Measurements from ENCODE around the gene PIK3R1.

The PIK3R1 gene

DNA sequence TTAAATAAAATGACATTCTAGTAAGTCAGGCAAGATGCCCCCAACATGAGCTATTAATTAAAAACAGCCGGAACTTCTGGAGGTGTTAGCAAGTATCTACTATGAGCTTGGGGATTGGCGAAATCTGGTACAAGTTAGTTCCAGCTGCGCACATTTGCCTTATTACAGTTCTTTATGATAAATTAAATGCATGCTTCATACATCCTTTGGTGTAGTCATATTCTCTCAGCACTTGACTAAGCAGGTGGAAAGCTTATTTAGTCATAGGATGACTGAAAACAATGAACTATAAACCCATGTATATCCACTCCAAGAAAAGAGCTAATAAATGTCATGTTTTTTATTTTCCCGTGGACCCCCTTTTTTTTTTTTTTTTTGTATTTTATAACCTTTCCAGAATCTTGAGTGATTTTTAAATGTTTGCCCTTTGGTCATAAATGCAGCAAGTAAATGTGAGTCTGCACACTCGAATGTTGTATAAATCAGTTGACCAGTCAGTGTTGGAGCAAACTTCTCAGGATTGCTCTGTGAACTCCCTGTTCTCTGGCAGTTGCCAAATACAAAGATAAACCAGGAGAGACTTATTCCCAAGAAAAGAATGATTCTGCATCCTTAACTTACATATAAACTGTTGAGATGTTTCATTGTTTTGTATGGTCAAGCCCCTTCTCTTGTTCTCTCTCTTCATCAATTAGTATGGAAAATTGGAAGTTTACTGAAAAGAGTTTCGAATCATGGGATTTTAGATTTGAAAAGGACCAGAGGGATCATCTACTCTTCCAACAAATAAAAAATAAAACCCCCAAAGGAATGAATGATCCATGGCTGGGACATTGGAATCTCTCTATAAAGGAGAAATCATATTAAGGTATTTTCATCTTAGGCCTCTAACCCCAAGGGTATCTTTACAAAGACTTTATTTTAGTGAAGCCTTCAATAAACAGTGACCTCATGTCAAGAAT is 38.3 kb downstream of the PIK3R1 start:
- no peak for DNase-seq

DNA sequence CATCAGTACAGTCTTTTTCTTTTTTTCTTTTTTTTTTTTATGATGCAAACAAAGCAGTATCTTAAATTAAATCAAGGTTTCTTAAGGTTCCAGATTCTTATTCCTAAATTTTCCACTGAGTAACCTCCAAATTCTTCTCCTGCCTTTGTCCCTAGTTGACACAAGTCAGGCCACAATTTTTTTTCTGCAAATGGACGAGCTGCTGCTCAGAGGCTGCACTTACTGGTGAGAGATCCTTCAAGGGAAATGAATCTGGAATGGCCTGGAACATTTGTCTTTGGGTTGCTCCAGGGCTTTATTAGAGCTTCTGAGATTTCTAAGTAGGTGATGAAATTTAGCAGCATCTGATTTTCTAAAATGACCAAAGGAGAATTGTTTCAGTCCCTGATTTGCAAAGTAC is 39.3 kb downstream of the PIK3R1 start:
- no peak for DNase-seq

DNA sequence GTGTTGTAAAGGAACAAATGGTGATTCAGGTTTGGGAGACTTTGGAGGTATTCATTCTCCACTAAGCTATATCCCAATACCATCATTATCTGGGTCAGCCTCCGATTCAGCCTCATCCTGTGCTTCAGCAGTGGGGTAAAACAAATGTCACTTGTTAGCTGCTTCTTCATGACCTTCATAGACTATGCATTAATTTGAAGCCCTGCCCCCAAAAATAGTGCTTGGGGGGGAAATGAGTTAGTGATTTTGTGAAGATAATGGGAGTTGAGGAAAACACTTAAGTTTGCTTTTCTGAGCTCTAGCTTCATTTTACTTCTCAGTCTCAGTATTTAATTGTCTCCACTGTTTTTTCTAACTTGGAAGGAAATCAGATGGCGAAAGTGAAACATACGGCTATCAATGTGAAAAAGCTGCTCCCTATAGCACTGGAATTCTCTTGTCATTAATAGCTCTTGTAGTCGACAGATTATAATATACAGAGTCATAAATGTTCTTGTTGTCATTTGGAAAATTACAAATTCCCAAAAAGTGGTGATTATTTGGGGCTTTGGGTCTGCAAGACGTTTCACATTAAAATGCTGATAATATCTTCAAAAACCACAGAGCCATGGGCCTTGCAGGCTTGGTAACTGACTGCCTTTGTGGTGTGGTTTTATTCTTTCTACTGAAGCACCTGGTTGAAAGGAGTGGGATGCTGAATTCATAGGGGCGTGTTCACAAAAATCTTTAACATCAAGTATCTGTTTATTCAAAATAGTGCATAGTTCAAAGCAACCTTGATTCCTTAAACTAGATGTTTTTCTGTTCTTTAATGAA is 40.0 kb downstream of the PIK3R1 start:
- peak in 1 of 2 donors; percentile 68 for DNase-seq

DNA sequence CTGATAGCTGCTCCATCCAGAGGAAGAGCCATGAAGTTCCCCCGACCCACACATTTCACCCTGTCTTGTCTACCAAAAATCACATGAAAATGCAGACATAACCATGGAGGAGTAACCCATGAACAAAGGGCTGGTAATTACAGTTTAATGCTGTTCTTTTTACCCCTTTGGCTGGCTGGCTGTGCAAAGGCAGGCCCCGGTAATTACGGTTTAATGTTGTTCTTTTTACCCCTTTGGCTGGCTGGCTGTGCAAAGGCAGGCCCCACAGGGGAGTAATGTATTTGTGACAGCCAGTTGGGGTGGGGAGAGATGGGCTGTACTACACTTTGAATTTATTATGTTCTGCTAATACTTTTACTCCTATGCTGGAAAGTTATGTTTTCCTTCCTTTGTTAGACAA is 41.7 kb downstream of the PIK3R1 start:
- DNase-seq, result no peak

DNA sequence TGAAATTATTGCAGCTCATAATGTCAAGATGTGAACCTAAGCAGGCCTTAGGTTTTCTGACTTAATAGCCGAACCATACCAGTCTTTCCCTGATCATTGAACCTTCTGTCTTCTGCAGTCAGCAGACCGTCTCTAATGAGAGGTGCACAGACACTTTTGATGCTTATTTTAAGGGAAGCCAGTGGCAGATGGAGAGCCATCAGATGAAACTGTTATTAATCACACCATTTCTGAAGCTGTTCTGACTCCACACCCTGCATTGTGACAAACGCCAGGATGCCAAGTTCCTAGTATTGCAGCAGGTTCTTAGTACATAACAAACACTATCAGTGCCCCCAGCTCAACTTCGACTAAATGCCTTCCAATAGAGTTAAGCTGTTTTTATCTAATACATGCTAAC is 43.0 kb downstream of the PIK3R1 start:
- DNase-seq, result no peak

DNA sequence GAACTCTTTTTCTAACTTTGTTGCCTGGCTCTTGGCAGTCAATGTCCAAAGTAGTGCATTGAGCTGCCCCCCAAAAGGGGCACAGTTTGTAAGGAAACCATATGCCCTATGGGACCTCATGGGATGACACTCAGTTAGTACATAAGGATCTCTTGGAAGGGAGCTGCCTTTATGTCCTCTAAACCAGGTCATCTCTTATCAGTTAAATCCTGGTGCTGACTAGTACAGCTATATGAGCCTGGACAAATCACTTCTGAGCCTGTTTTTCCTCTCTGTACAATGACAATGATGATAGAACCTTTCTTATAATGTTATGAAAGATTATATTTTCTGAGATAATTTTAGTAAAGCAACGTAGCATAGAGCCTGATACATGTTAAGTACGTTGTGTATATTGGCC is 44.1 kb downstream of the PIK3R1 start:
- DNase-seq, result no peak

DNA sequence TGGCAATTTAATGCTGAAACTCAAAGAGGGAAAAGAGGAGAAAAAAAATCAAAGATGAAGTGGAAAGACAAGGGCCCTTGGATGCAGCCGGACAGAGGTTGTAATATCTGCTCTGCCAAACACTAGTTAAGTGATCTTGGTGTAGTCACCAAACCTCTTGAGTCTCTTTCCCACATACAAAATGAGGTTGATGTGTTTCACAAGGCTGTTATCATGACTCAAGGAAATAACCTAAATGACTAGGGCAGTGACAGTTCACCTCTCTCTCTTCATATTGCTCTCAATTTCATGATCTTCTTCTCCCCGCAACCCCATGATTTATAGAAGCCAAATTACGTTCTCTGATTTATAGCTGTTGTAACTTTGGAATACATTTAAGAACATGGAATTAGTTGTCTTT is 44.9 kb downstream of the PIK3R1 start:
- no peak for DNase-seq

DNA sequence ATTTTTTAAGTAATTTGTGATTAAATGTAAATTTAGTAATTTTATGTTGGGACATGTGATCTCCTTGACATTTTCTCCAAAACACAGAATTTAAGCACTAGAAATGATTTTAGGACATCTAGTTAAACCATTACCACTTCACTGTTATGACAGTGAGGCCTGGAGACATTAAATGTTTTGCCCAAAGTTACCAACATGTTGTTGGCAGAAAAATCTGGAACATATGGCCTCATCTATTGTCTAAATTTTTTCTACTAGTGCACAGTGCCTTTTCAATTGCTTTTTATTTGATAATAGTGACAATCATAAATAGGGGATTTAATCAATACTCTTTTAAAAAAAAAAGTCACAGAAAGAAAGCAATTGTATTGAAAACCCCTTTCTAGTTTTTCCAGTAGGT is 45.6 kb downstream of the PIK3R1 start:
- no peak for DNase-seq

DNA sequence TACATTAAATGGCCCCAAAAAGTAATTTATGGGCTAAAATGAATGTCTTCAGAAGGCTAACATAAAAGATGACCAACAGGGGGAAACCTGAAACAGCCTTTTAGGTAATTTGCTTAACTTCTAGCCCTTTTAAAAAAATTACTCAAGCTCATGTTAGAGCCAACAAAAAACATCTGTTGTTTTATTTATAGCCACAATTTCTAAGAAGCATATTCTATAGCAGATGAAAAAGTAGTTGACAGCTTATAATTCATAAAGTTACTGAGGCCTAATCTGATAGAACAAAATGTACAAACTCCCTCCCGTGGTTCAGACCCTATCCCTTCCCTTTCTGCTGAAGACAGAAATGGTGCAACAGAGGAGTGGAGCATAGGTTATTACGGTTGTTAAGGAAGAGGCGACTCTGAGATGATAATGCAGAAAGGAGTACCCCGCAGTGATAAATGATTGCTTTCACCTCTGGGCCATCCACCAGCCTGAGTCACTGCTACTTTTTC is 46.1 kb downstream of the PIK3R1 start:
- DNase-seq, result no peak

DNA sequence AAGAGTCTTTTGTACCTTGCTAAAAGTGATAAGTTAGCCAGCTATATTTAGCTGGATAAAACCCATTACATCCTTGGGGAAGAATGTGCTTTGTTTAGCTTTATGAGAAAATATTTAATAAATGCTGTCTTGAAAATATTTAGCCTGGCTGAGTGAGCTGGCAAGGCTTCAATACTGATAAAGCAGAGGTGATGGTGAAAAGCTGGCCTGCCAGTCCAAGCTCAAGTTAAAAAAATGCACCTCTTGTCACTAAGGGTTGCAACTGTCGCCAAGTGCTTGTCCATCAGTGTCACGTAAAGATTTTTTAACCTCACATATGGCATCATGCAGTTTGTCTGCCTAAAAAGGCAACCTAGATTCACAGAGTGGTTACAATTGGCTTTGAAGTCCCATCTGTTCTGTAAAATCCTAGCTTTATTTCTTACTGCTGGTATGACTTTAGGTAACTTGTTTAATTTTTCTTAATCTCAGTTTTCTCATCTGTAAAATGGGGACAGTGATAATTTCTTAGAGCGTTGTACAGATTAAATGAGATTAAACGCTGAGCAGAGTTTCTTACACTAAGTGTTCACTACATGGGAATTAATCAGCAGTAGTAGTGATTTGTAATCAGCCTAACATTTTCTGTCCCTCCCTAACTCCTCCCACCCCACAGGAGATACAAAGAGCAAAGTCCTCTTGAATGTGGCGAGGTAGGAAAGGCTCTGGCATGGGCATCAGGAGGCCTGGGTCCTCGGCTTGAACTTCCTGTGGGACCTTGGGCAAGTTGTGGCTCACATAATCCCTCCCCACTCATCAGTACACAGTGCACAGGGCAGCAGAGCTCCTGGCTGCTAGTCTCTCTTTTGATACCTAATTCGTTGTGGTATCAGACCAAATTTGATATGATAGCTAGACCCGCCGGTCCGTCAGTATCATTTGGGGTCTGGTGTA is 48.7 kb downstream of the PIK3R1 start:
- no peak for DNase-seq

DNA sequence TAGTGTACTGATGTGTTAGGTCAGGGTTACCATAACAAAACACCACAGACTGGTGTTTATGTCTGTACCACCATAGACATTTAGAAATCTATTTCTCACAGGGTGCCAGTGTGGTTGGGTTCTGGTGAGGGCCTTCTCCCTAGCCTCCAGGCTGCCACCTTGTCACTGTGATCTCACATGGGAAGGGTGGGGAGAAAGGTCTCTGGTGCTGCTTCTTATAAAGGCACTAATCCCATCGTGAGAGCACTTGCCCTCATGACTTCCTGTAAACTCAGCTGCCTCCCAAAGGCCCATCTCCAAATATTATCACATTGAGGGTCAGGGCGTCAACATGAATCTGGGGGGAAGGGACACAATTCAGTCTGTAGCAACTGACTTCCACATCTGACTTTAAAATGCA is 49.8 kb downstream of the PIK3R1 start:
- DNase-seq, result no peak

DNA sequence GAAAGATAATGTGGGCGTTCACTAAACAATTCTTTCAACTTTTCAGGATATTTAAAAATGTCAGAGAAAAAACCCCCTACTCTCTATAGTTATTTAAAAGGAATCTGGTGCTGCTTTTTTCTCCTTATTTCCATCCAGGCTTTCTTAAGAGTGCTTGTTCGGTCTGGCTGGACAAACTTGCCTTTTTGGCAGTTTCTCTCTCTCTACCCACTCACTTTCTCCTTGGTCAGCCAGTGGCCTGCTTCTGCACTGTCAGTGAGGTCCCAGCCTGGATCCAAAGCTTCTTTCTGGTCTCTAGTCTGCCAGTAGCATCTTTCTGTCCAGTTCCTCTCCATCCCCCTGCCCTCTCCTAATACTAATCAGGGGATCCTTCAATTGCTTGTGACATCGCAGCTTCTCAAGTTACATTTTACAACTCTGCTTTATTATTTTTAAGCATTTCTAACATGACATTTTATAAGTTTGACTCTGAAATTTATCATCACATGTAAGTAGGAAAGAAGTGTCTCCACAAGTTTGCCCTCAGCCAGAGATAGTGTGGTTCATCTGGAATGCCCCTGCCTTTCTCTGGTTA is 50.4 kb downstream of the PIK3R1 start:
- no peak for DNase-seq

DNA sequence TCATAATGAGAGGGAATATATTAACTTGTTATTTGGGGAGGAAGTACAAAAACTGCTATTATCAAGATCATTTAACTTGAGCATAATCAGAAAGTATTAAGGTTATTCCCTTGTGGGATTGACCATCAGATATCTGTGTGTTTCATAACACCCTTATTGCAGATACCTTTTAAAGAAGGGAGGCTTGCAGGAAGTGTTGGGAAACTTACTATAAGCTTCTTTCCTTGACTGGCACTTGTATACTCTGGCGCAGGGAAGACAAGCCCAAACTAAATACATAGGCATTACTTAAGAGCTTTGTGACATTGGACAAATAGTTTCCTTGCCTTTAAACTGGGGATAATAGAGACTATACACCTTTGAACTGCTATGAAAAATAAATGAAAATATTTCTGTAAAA is 50.9 kb downstream of the PIK3R1 start:
- DNase-seq, result no peak

DNA sequence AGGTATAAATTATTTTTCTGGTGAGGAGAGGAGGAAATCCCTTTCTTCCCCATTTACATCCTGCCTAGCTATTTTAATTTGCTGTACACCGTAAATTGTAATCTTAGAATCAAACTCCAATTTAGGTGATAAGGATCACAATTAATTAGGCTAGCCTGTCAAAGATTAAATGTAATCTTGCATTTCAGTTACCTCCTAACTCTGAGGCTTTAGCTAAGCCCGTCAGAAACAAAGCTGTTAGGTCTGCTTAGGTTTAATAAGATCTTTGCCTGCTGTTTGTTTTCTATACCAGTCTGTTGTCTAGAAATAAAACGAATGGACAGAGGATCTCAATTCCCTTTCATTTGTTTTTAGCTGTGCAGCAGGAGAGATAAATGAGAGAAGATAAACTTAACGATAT is 51.5 kb downstream of the PIK3R1 start:
- no peak for DNase-seq

DNA sequence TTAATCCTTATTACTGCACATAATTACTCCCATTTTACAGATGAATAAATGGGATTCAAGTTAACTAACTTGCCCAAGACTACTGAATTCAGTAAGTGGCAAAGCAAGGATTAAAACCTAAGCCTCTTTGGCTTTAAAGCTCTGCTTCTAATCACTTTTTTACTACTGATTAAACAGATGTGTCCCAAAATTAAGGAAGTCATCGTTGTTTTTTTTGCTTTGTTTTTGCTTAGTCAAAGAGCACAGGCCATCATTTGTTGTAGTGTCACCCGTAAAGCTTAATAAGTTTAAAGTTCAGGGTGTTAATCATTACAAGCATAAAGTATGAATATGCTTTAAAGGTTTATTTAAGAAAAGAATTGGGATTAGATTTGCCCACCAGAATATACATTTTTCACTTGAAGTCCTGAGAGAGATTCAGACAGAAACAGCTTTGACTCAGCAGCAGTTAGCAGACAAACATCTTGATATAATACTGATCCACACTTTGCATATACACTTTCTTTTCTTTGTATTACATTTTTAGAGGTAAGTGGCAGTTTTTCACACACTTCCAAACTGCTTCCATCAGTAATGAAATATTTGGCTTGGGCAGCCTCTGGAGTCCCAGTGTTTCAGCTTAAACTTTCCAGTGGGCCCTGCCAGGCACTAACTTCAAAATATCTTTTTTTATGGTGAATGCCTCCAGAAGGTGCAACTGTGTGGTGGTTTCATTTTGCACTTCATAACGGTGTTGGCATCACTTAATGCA is 52.7 kb downstream of the PIK3R1 start:
- DNase-seq, result no peak

DNA sequence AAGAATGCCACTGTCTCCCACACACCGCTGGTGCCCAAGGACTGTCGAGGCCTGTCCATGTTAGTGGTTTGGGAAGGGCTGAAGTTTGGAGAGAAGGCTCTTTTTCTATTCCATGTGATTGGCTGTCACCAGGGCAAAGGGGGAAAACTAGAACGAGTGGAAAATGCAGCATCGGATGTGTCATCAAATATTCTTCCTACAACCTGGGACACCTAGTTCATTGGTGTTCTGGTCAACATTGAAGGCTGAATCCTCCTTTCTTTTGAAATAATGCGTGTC is 53.2 kb downstream of the PIK3R1 start:
- no peak for DNase-seq

DNA sequence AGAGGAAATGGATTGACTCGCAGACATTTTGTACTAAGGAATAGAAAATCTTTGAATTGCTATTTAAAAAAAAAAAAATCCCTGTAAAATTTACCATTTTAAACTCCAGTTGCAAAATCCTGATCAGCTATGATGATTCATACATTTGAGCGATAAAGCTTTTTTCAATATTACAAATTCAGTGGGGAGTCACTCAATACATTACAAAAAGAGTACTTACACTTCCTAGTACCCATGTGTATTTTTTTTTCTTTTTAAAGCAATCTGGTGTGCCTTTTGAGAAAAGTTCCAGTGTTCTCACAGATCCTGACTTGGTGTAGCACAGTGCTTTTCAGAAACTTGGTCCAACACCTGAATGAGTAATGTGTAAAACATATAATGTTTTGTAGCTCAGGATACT is 54.3 kb downstream of the PIK3R1 start:
- no peak for DNase-seq

DNA sequence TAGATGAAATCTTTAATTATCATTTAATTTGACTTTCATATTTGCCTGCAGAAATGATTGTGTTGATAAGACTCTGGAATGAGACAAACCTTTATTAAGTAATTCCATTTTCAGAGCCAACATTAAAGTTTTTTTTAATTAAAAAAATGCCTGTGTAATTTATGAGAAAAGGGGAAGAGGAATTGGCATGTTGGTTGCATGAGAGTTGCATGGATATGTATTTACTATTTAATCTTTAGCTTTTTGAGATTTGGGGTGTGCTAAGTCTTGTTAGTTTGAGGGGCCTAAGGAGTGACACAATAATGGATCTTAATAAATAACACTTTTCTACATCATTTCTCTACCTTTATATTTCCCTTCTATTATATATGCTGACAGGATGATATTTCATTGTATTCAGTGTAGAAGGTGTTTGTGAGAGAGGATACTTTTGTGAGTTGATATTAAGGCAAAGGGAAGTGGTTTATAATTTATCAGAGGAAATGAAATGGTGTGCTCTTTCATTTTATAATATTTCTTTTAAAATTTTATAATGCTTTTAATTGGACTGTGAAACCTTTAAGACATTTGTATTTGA is 54.9 kb downstream of the PIK3R1 start:
- no peak for DNase-seq

DNA sequence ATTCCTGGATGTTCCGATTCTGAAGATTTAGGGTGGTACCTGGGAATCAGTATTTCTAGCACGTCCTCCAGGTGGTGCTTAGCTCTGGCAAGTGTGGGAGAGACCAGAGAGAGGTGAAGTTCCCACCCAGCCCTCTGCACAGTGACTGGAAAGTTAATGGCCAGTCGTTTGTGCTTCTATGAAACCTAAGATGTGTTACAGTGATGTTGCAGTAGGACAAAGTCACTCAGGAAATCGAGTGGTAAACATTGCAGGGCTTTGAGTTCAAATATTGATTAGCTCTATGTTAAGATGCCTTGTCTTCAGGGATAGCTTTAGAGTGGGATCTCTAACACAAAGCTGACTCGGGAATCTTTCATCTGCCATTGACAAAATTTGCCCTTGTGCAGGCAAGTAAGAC is 55.6 kb downstream of the PIK3R1 start:
- no peak for DNase-seq

DNA sequence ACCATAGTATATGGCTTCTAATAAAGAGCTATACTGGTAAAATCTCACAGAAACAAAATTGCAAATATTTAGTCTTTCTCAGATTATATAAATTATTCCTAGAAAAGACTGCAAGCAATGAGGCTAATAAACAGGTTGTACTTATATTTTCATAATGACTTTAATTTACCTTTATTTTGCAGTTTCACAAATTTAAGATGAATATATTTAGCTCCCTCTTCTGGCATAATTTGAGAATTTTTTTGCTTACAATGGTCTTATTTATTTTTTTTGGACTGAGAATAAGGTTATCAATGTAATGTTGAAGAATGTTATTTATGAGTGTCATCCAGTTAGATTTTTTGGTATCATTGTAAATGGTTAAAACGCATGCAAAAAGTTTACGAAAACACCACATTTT is 56.7 kb downstream of the PIK3R1 start:
- peak in 1 of 2 donors; percentile 51 for DNase-seq

DNA sequence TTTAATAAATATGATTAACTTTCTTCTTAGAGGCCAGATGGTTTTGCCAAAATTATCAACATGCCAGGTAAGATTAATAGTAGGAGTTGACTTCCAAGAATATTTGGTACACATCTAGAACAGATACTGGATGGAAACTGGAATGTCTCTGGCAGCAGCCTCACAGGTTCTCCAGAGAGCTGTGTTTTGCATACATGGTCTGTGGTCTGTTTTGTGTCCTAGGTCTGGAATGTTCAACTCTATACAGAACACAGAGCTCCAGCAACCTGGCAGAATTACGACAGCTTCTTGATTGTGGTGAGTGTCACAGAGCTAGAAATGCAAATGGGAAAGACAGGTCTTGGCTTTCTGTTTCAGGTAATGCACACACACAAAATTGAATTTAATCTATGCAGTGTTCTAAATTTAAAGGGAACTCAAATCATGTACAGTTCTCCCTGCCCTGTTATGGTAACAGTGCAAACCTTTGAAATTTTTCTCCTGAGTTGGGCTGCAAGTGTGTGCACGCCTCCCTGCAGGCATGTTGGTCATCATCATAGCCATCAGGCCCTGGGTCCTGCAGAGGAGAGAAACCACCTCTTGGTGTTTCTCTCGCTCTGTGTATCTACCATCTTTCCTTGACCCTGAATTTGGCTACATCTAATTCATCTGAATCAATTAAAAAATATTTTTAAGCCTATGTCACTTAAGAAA is 58.3 kb downstream of the PIK3R1 start:
- no peak for DNase-seq
